22Rv1 (cell line): ENCODE results near the gene DTNA.
"Not testable (repeated sequence)": the region's sequence is repeated elsewhere in the genome, so short reads cannot be mapped to it uniquely, and the experiment has no call there.

Experiments
- H3K27ac ChIP-seq: fragments of 450-650 bp; 2 replicates; pipeline ENCODE4 v1.5.1; 2017
- ZFX ChIP-seq: fragments of 450-650 bp; IDR thresholded peaks from 2 replicates; pipeline ENCODE4 v1.6.1; 2017; ENCODE audit warnings: antibody characterized with exemption, borderline replicate concordance
- TF ChIP-seq, protein P1 (sequence below): fragments of 450-650 bp; IDR thresholded peaks from 2 replicates; pipeline ENCODE4 v1.5.1; 2017; ENCODE audit warnings: mild to moderate bottlenecking

The DTNA gene

DNA sequence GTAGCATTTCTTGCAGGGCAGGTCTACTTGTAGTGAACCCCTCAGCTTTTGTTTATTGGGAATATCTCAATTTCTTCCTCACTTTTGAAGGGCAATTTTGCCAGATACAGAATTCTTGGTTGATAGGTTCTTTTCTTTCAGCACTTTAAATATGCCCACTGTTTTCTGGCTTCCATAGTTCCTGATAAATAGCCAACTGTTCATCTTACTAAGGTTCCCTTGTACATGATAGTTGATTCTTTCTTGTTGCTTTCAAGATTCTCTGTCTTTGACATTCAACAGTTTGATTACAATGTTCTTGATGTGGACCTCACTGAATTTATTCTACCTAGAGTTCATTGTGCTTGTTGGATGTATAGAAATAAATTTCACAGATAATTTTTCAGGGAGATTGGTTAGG is 183.1 kb downstream of the DTNA start:
- TF ChIP-seq, protein P1, sequence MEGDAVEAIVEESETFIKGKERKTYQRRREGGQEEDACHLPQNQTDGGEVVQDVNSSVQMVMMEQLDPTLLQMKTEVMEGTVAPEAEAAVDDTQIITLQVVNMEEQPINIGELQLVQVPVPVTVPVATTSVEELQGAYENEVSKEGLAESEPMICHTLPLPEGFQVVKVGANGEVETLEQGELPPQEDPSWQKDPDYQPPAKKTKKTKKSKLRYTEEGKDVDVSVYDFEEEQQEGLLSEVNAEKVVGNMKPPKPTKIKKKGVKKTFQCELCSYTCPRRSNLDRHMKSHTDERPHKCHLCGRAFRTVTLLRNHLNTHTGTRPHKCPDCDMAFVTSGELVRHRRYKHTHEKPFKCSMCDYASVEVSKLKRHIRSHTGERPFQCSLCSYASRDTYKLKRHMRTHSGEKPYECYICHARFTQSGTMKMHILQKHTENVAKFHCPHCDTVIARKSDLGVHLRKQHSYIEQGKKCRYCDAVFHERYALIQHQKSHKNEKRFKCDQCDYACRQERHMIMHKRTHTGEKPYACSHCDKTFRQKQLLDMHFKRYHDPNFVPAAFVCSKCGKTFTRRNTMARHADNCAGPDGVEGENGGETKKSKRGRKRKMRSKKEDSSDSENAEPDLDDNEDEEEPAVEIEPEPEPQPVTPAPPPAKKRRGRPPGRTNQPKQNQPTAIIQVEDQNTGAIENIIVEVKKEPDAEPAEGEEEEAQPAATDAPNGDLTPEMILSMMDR: no peak
- no peak for TF ChIP-seq ZFX
- H3K27ac ChIP-seq: no peak overlapping the region

DNA sequence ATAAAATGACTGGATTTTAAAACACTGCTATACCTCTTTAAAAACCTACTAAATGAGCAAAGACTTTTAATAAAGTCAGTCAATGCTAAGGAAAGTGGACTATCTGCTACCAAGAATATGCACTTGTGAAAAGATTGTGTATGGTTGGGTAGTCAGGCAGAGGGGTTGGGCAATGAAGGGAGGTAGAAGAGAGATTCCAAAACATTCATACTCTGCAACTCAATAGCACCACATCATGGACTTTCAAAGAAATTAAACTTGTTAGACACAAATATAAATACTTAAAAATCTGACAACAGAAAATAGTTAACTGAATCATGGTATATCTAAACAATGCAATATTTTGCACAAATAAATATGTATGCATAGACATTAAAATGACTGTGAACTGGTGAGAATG is 191.2 kb downstream of the DTNA start:
- no peak overlapping the region for H3K27ac ChIP-seq
- TF ChIP-seq, protein P1: no peak
- TF ChIP-seq ZFX: no peak

DNA sequence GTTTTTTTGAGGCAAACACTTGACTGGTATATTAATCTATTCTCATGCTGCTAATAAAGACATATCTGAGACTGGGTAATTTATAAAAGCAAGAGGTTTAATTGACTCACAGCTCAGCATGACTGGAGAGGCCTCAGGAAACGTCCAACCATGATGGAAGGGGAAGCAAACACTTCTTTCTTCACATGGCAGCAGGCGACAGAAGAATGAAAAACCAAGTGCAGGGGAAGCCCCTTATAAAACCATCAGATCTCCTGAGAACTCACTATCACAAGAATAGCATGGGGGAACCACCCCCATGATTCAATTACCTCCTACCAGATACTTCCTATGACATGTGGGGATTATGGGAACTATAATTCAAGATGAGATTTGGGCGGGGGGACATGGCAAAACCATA is 194.9 kb downstream of the DTNA start:
- no peak for TF ChIP-seq ZFX
- TF ChIP-seq, protein P1: no peak
- no peak overlapping the region for H3K27ac ChIP-seq

DNA sequence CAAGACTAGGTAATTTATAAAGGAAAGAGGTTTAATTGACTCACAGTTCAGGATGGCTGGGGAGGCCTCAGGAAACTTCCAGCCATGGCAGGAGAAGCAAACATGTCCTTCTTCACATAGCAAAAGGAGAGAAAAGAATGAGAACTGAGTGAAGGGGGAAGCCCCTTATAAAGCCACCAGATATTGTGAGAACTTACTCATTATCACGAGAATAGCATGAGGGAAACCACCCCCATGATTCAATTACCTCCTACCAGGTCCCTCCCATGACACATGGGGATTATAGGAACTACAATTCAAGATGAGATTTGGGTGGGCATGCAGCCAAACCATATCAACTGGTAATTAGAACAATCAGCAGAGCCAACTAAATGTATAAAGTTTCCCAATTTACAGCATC is 196.9 kb downstream of the DTNA start:
- not testable (repeated sequence) for H3K27ac ChIP-seq

DNA sequence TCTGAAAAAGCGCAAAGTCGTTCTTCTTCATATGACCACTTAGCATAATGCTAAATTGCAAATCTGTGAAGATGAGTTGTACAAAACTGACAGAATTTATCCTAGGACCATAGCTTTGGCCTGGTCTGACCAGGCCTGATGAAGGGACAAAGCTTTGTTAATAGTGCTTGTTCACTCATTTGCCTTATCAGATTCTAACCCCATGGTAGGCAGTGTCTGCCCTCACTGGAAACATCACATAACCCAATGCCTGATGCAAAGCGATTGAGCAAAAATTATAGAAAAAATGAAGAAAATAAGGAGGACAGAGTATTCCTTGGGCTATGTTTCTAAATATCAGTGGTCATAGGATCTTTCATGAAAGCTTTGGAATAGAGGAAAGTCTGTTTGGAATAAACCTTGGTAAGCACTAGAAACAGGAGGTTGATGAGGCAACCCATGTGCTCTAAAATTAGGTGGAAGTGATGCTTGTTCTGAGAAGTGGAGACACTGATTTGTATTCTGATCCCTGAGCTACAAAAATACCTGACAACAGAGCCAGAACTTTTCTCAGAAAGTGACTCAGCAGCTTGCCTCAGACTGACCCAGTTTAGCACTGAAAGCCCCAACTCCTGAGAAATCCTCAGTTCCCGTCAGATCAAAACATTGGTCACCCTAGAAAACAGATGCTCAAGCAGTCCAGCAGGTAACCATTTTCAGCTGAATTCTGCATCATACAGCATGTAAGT is 199.7 kb downstream of the DTNA start:
- H3K27ac ChIP-seq: no peak overlapping the region

DNA sequence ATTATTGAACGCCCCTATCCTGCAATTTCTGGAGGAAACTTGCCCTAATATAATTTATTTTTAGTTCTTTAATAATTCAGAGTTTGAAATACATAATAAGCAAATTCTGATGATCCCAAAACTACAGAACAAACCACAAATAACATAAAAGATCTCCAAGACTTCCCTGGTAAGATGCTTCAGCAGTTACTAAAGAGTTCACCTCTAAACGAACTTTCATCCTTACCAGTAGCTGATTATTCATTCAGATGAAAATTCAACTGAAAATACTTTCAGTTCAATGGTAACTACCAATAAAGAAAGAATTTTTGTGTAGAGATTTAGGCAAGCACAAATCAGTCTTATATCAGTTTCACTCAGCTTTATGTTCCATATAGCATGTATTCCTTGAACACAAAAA is 201.0 kb downstream of the DTNA start:
- no peak overlapping the region for H3K27ac ChIP-seq
- no peak for TF ChIP-seq ZFX
- TF ChIP-seq, protein P1: no peak

More for the DNA sequence above, 199.7 kb downstream of the DTNA start:
- TF ChIP-seq, protein P1: no peak
- no peak for TF ChIP-seq ZFX

DNA sequence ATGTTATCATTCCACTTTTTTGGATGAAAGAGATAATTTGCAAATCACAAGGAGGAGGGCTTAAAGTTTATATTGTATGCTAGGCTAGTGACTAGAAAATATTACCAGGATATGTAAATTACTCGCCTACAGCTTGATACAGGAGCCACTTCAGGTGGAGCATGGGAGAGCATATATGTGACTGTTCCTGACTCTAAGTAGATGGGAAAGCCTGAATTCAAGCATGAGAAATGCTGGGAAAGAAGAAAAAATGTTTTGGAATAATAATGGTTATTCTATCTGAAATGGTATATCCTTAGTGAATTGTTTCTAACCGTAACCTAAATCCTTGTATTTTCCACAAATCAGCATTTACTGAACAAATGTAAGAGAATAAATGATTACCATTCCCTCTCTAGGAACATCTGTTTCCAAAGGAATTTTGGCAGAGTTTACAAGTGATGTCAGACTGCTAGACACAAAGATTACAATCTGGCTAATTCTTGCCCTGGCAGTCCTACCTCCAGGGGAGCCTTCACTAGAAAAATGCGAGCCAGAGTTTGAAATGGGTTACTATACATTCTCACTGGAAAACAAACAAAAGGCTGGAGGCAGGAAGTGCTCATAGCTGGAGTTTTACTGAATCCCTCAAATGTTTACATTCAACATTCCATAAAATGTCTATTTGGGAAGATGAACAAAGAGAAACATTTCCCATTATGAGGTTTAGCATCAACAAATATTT is 201.7 kb downstream of the DTNA start:
- H3K27ac ChIP-seq: no peak overlapping the region

More for the DNA sequence above, 201.7 kb downstream of the DTNA start:
- TF ChIP-seq ZFX: no peak
- TF ChIP-seq, protein P1: no peak
